ENCODE measurements around the gene CDPF1. TPM values are rescaled to one million over a fixed set of nuclear protein-coding genes. Genes with fewer than 3 reads are reported as not detected.

CDPF1 gene
- total RNA-seq, 1 experiment from 2014 or later, result 11.2 TPM

DNA sequence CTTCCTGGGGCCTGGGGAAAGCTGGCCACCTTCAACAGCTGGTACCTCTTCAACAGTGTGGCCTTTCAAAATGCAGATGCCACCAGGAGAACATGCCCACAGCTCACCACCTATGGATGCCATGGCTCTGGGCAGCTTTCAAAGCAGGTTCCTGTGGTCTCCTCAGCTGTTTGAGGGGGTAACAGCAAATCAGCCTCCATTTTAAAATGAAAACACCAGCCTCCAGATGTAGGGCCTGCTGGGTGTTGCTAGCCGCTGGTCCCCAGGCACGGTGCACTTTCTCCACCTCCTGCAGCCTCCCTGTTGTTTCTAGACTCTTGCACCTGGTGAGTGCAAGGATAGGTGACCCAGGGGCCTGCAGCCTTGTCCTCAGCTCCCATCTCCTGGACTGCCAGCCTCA is 10.0 kb downstream of the CDPF1 start:
- POLR2A ChIA-PET, result no interaction called here
- Histone ChIP-seq H3K36me3 (ENCODE audit: control insufficient read depth, insufficient read depth, low read length) (no peaks in the 10 kb centered on the region), H3K9me3 (ENCODE audit: control insufficient read depth, insufficient read depth, low read depth, low read length) (no peaks in the 10 kb centered on the region), H3K4me1 (ENCODE audit: control insufficient read depth, insufficient read depth, low read length) (no peaks in the 10 kb centered on the region), H3K27ac (ENCODE audit: low read length) (no peak overlapping the region), H3K27me3 (ENCODE audit: control insufficient read depth, insufficient read depth, low read length) (no peaks in the 10 kb centered on the region), H3K4me3 (ENCODE audit: low read depth in 2 of 2, low read length in 2 of 2) (no peak overlapping the region)
- DNase-seq (ENCODE audit: low read depth, low spot score), result no peak
- intact Hi-C loops (cut with micrococcal nuclease; ENCODE audit: unreplicated experiment), result no loop called here
- in situ Hi-C loops (cut with HindIII; ENCODE audit: low pct_unique_long_range_greater_than_20kb, low sequenced_read_pairs), result no loop called here
- no peak for ATAC-seq
- BruUV-seq (replicated peaks), result no TSS peak
- CTCF ChIA-PET, result no interaction called here
- no peak for TF ChIP-seq SIN3A (IDR thresholded peaks at IDR 0.05; ENCODE audit: borderline replicate concordance, insufficient read depth, low read depth, low read length)
- TF ChIP-seq, protein P1, sequence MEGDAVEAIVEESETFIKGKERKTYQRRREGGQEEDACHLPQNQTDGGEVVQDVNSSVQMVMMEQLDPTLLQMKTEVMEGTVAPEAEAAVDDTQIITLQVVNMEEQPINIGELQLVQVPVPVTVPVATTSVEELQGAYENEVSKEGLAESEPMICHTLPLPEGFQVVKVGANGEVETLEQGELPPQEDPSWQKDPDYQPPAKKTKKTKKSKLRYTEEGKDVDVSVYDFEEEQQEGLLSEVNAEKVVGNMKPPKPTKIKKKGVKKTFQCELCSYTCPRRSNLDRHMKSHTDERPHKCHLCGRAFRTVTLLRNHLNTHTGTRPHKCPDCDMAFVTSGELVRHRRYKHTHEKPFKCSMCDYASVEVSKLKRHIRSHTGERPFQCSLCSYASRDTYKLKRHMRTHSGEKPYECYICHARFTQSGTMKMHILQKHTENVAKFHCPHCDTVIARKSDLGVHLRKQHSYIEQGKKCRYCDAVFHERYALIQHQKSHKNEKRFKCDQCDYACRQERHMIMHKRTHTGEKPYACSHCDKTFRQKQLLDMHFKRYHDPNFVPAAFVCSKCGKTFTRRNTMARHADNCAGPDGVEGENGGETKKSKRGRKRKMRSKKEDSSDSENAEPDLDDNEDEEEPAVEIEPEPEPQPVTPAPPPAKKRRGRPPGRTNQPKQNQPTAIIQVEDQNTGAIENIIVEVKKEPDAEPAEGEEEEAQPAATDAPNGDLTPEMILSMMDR (IDR thresholded peaks at IDR 0.05), result no peak
- no peak for TF ChIP-seq POLR2AphosphoS5 (IDR thresholded peaks at IDR 0.05; ENCODE audit: low read depth, low read length)

GRCh38 chr22:46239261-46240048 is 10.6 kb downstream of the CDPF1 start:
- Histone ChIP-seq H3K36me3 (ENCODE audit: control insufficient read depth, insufficient read depth, low read length) (no peaks in the 10 kb centered on the region), H3K4me1 (ENCODE audit: control insufficient read depth, insufficient read depth, low read length) (no peaks in the 10 kb centered on the region; the same call in 1 of the 2 replicates), H3K27me3 (ENCODE audit: control insufficient read depth, insufficient read depth, low read length) (no peaks in the 10 kb centered on the region), H3K27ac (ENCODE audit: low read length) (no peak overlapping the region), H3K4me3 (ENCODE audit: low read depth in 2 of 2, low read length in 2 of 2) (no peak overlapping the region), H3K9me3 (ENCODE audit: control insufficient read depth, insufficient read depth, low read depth, low read length) (no peaks in the 10 kb centered on the region)
- DNase-seq (ENCODE audit: low read depth, low spot score), result no peak
- TF ChIP-seq POLR2AphosphoS5 (IDR thresholded peaks at IDR 0.05; ENCODE audit: low read depth, low read length), result no peak
- TF ChIP-seq TCF7L2 (IDR thresholded peaks at IDR 0.05; ENCODE audit: low read depth, low read length), result no peak
- TF ChIP-seq REST (IDR thresholded peaks at IDR 0.05; ENCODE audit: insufficient read depth in 1 of 2, low read depth in 2 of 2, low read length in 1 of 2), result no peak
- TF ChIP-seq, protein P1 (IDR thresholded peaks at IDR 0.05), result no peak
- TF ChIP-seq SIN3A (IDR thresholded peaks at IDR 0.05; ENCODE audit: borderline replicate concordance, insufficient read depth, low read depth, low read length), result no peak
- ChIA-PET POLR2A (no interaction called here), CTCF (no interaction called here)
- intact Hi-C loops (cut with micrococcal nuclease; ENCODE audit: unreplicated experiment) (no loop called here), in situ Hi-C loops (cut with HindIII; ENCODE audit: low pct_unique_long_range_greater_than_20kb, low sequenced_read_pairs) (no loop called here)
- no peak for ATAC-seq
- BruUV-seq (replicated peaks), result no TSS peak

Data from Panc1 (cell line).